Thyroid gland (tissue), 4 donors: Measurements from ENCODE around the gene ADGRF5.

Experiments used
- CTCF ChIP-seq, 6 experiments: fragments of 200-600 bp in 3 of 6; fragments of 450-650 bp in 3 of 6; sonication (generic) in 3 of 6; IDR thresholded peaks; one replicate each; pipeline ENCODE4 v1.5.1; 2016 to 2019; ENCODE audit warnings: antibody characterized with exemption in 6 of 6, mild to moderate bottlenecking in 2 of 6, inconsistent platforms in 1 of 6, moderate library complexity in 1 of 6
- POLR2A ChIP-seq, 2 donors: fragments of 450-650 bp; IDR thresholded peaks; one replicate each; pipeline ENCODE4 v1.6.1; 2017; ENCODE audit warnings: antibody characterized with exemption in 2 of 2, mild to moderate bottlenecking in 2 of 2, moderate library complexity in 1 of 2

GRCh38 chr6:46816626-46817025, 105.1 kb downstream of the ADGRF5 start:
- TF ChIP-seq POLR2A (IDR thresholded peaks at IDR 0.05) = no peak
- TF ChIP-seq CTCF (IDR thresholded peaks at IDR 0.05) = no peak
